Panc1 (cell line): ENCODE data around the gene OGG1. TPM values are rescaled to one million over a fixed set of nuclear protein-coding genes. Genes with fewer than 3 reads are reported as not detected.

Experiments
- ATAC-seq: fragments of 200-7000 bp; cut with Tn5 transposase; 2 replicates; pipeline ENCODE4 v1.9.1; 2020; ENCODE audit warnings: mild to moderate bottlenecking, moderate library complexity
- BruUV-seq: library from RNA; stranded (reverse); fragments of 400-500 nt; replicated peaks from 2 replicates; lab custom pipeline; 2021; lab: Mats Ljungman, UMichigan
- CTCF ChIA-PET: fragments of 300-600 bp; sonication (Branson Sonifier 250); formaldehyde crosslinking; loops from one replicate; lab custom pipeline; 2022; ENCODE audit warnings: antibody characterized with exemption; lab: Charles Lee
- POLR2A ChIA-PET: fragments of 300-600 bp; sonication (Branson Sonifier 250); formaldehyde crosslinking; loops from one replicate; lab custom pipeline; 2022; ENCODE audit warnings: antibody characterized with exemption; lab: Charles Lee
- DNase-seq: peaks from one replicate; pipeline ENCODE4 v3.0.0-alpha.2; 2010; ENCODE audit warnings: low read depth, low spot score
- H3K27ac ChIP-seq: 2 replicates; pipeline ENCODE4 v1.5.1; 2011; ENCODE audit warnings: mild to moderate bottlenecking, low read length, inconsistent platforms
- H3K27me3 ChIP-seq: fragments of 200-500 bp; sonication (Bioruptor generic); 2 replicates; pipeline ENCODE4 v1.6.0; 2014; ENCODE audit warnings: low read length, inconsistent platforms; ENCODE audit not compliant: control insufficient read depth, insufficient read depth
- H3K36me3 ChIP-seq: fragments of 200-500 bp; sonication (Bioruptor generic); 2 replicates; pipeline ENCODE4 v1.5.1; 2014; ENCODE audit warnings: inconsistent platforms, mild to moderate bottlenecking, low read length, moderate library complexity; ENCODE audit not compliant: control insufficient read depth, insufficient read depth
- H3K4me1 ChIP-seq: 2 replicates; pipeline ENCODE4 v1.5.1; 2011; ENCODE audit warnings: inconsistent platforms, mild to moderate bottlenecking, low read length, moderate library complexity; ENCODE audit not compliant: control insufficient read depth, insufficient read depth
- H3K4me3 ChIP-seq, 2 experiments: 2 replicates each; pipeline ENCODE4 v1.5.1; 2011 to 2012; ENCODE audit warnings: low read depth in 2 of 2, low read length in 2 of 2, mild to moderate bottlenecking in 2 of 2, inconsistent platforms in 1 of 2, moderate library complexity in 1 of 2
- H3K9me3 ChIP-seq: fragments of 200-500 bp; sonication (Bioruptor generic); 2 replicates; pipeline ENCODE4 v1.5.1; 2014; ENCODE audit warnings: low read depth, mild to moderate bottlenecking, inconsistent platforms, low read length, moderate library complexity; ENCODE audit not compliant: control insufficient read depth, insufficient read depth
- POLR2AphosphoS5 ChIP-seq: IDR thresholded peaks from 2 replicates; pipeline ENCODE4 v1.6.1; 2012; ENCODE audit warnings: mild to moderate bottlenecking, low read depth, low read length, moderate library complexity
- SIN3A ChIP-seq: IDR thresholded peaks from 2 replicates; pipeline ENCODE4 v1.6.1; 2012; ENCODE audit warnings: low read depth, mild to moderate bottlenecking, low read length, moderate library complexity, borderline replicate concordance; ENCODE audit not compliant: insufficient read depth
- TCF7L2 ChIP-seq: IDR thresholded peaks from 2 replicates; pipeline ENCODE4 v1.6.1; 2011; ENCODE audit warnings: mild to moderate bottlenecking, low read depth, low read length, inconsistent platforms
- in situ Hi-C: cut with HindIII; loops from 2 replicates; pipeline ENCODE4 v1.10.0; 2016; ENCODE audit warnings: low sequenced_read_pairs, low pct_unique_long_range_greater_than_20kb
- intact Hi-C: fragments of 100-400 bp; cut with micrococcal nuclease; formaldehyde crosslinking; loops from one replicate; pipeline ENCODE4 v1.10.0; 2022; ENCODE audit not compliant: unreplicated experiment
- total RNA-seq: library from RNA; stranded (reverse); gene quantifications from one replicate; pipeline ENCODE4 v1.2.1, GENCODE V29; 2021; ENCODE audit not compliant: unreplicated experiment
- TF ChIP-seq, protein P1 (sequence below): fragments of 450-650 bp; IDR thresholded peaks from 2 replicates; pipeline ENCODE4 v1.5.1; 2017; ENCODE audit warnings: mild to moderate bottlenecking
- TF ChIP-seq, protein P2 (sequence below), 2 experiments: IDR thresholded peaks; 2 replicates each; pipeline ENCODE4 v1.6.1; 2011 to 2012; ENCODE audit warnings: low read depth in 2 of 2, control low read depth in 1 of 2, low read length in 1 of 2, mild to moderate bottlenecking in 1 of 2, moderate library complexity in 1 of 2; ENCODE audit not compliant: insufficient read depth in 1 of 2

OGG1 gene
- total RNA-seq, 1 experiment from 2014 or later, result 32.5 TPM

DNA sequence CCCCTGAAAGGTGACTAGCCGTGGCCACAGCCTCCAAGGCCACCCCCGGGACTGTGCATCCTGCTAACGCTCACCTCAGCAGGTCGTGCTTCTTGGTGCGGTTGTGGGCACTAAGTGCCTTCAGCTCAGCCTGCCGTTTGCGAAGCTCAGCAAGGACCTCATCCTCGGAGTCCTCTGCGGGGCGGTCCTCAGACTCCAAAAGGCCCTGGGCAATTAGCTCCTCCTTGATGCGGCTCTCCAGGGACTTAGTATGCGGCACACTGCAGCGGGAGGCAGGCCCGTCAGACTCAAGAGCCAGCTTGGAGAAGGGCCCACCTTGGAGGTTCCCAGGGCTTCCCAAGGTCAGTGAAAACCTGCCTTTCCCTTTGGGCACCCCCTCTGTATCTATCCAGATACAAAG, 34.2 kb downstream of the OGG1 start:
- TF ChIP-seq, protein P1, sequence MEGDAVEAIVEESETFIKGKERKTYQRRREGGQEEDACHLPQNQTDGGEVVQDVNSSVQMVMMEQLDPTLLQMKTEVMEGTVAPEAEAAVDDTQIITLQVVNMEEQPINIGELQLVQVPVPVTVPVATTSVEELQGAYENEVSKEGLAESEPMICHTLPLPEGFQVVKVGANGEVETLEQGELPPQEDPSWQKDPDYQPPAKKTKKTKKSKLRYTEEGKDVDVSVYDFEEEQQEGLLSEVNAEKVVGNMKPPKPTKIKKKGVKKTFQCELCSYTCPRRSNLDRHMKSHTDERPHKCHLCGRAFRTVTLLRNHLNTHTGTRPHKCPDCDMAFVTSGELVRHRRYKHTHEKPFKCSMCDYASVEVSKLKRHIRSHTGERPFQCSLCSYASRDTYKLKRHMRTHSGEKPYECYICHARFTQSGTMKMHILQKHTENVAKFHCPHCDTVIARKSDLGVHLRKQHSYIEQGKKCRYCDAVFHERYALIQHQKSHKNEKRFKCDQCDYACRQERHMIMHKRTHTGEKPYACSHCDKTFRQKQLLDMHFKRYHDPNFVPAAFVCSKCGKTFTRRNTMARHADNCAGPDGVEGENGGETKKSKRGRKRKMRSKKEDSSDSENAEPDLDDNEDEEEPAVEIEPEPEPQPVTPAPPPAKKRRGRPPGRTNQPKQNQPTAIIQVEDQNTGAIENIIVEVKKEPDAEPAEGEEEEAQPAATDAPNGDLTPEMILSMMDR, result no peak
- TF ChIP-seq SIN3A, result no peak
- TF ChIP-seq POLR2AphosphoS5, result no peak
- no peak for TF ChIP-seq TCF7L2
- TF ChIP-seq, protein P2, sequence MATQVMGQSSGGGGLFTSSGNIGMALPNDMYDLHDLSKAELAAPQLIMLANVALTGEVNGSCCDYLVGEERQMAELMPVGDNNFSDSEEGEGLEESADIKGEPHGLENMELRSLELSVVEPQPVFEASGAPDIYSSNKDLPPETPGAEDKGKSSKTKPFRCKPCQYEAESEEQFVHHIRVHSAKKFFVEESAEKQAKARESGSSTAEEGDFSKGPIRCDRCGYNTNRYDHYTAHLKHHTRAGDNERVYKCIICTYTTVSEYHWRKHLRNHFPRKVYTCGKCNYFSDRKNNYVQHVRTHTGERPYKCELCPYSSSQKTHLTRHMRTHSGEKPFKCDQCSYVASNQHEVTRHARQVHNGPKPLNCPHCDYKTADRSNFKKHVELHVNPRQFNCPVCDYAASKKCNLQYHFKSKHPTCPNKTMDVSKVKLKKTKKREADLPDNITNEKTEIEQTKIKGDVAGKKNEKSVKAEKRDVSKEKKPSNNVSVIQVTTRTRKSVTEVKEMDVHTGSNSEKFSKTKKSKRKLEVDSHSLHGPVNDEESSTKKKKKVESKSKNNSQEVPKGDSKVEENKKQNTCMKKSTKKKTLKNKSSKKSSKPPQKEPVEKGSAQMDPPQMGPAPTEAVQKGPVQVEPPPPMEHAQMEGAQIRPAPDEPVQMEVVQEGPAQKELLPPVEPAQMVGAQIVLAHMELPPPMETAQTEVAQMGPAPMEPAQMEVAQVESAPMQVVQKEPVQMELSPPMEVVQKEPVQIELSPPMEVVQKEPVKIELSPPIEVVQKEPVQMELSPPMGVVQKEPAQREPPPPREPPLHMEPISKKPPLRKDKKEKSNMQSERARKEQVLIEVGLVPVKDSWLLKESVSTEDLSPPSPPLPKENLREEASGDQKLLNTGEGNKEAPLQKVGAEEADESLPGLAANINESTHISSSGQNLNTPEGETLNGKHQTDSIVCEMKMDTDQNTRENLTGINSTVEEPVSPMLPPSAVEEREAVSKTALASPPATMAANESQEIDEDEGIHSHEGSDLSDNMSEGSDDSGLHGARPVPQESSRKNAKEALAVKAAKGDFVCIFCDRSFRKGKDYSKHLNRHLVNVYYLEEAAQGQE (IDR thresholded peaks at IDR 0.05; ENCODE audit: insufficient read depth in 1 of 2, low read depth in 2 of 2, low read length in 1 of 2), result no peak
- CTCF ChIA-PET, result no interaction called here

DNA sequence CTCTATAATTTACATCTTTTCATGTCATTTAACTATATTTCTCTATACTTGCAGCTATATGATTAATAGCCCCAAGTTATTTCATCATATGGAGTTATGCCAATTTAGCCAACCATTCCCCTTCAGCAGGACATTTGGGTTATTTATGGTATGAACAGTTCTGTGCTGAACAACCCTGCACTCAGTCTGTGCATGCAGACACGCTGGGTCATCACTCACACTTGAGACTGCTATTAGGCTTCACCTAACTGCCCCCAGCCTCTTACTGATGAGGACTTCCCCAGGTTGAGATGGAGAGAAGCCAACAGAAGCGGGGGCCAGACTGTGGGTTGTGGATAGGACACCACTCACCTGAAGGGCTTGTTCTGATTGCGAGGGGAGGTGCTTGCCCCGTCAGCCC, 35.2 kb downstream of the OGG1 start:
- H3K27ac ChIP-seq, result no peak overlapping the region
- H3K36me3 ChIP-seq, result no peaks in the 10 kb centered on the region
- TF ChIP-seq, protein P2 (IDR thresholded peaks at IDR 0.05; ENCODE audit: insufficient read depth in 1 of 2, low read depth in 2 of 2, low read length in 1 of 2), result no peak
- TF ChIP-seq TCF7L2 (no peak), POLR2AphosphoS5 (no peak), SIN3A (no peak)
- TF ChIP-seq, protein P1, result no peak
- intact Hi-C loops (no loop called here), in situ Hi-C loops (no loop called here)
- DNase-seq, result no peak
- ChIA-PET POLR2A (interaction anchor here (0.6 kb wide), 1 partner anchor 15 kb away, joined by 3 read pairs; no protein-coding TSS in a partner anchor), CTCF (no interaction called here)
- ATAC-seq, result no peak
- no peaks in the 10 kb centered on the region for H3K27me3 ChIP-seq
- BruUV-seq, result no TSS peak
- no peaks in the 10 kb centered on the region for H3K4me1 ChIP-seq
- H3K4me3 ChIP-seq, result no peak overlapping the region
- H3K9me3 ChIP-seq, result no peaks in the 10 kb centered on the region

More for the DNA sequence above, 34.2 kb downstream of the OGG1 start:
- intact Hi-C loops (no loop called here), in situ Hi-C loops (no loop called here)
- ATAC-seq, result no peak
- no peaks in the 10 kb centered on the region for H3K36me3 ChIP-seq
- no peaks in the 10 kb centered on the region for H3K9me3 ChIP-seq
- H3K4me3 ChIP-seq, result no peak overlapping the region
- no peaks in the 10 kb centered on the region for H3K27me3 ChIP-seq
- POLR2A ChIA-PET, result no interaction called here
- no peak overlapping the region for H3K27ac ChIP-seq
- H3K4me1 ChIP-seq, result no peaks in the 10 kb centered on the region
- BruUV-seq, result no TSS peak
- DNase-seq, result no peak
